A549 (cell line): ENCODE data around the gene RBM39.

Source experiments
- CTCF ChIP-seq: fragments of >200 bp; sonication (Bioruptor Twin); formaldehyde crosslinking; IDR thresholded peaks from 3 replicates; pipeline ENCODE4 v1.5.1; 2016
- FOXS1 ChIP-seq: fragments of 250-450 bp; sonication (Bioruptor Pico); IDR thresholded peaks from 2 replicates; pipeline ENCODE4 v1.5.0; 2020; ENCODE audit warnings: mild to moderate bottlenecking, moderate library complexity
- JUN ChIP-seq, 2 experiments: fragments of >200 bp; sonication (Bioruptor Twin); formaldehyde crosslinking; IDR thresholded peaks; 2 replicates in 1 of 2; 3 replicates in 1 of 2; pipeline ENCODE4 v1.6.1; 2016 to 2017
- MAFK ChIP-seq: fragments of 450-650 bp; IDR thresholded peaks from 2 replicates; pipeline ENCODE4 v1.6.1; 2014; ENCODE audit not compliant: partially characterized antibody
- MAX ChIP-seq: IDR thresholded peaks from 2 replicates; pipeline ENCODE4 v1.6.1; 2012
- POLR2A ChIP-seq: IDR thresholded peaks from 2 replicates; pipeline ENCODE4 v1.6.1; 2012; ENCODE audit warnings: mild to moderate bottlenecking, low read length

DNA sequence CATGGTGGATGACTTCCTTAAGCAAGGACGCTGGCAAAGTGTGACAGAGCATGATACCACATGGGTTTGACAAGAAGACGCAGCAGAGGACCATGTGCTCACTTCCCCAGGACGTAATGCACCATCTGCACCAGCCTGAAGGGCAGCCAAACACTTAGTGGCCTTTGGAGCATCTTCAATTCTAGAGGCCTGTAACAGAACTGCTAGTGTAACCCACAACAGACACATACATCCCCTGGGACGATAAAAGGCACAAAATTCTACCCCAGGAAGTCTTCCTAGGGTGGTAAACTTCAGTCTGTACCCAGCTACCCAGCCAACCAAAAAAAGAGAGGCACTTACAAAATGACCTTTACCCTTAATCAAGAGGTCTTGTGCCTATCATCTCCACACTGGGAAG lies 68.2 kb downstream of the RBM39 start:
- no peak for TF ChIP-seq POLR2A
- no peak for TF ChIP-seq MAX
- TF ChIP-seq JUN (IDR thresholded peaks at IDR 0.05) = no peak
- TF ChIP-seq MAFK = no peak
- TF ChIP-seq CTCF = no peak
- no peak for TF ChIP-seq FOXS1 (CRISPR knock-in tag)
